AG08396 (cell line): ENCODE data around the gene POGK.
A peak's percentile ranks its signal among the peaks of the same experiment; 100 is the strongest.
"Not testable (repeated sequence)": the region's sequence is repeated elsewhere in the genome, so short reads cannot be mapped to it uniquely, and the experiment has no call there.

ENCODE experiments used
- DNase-seq: peaks from one replicate; pipeline ENCODE4 v3.0.0; 2012; ENCODE audit warnings: low spot score, mixed read lengths

POGK gene, protein sequence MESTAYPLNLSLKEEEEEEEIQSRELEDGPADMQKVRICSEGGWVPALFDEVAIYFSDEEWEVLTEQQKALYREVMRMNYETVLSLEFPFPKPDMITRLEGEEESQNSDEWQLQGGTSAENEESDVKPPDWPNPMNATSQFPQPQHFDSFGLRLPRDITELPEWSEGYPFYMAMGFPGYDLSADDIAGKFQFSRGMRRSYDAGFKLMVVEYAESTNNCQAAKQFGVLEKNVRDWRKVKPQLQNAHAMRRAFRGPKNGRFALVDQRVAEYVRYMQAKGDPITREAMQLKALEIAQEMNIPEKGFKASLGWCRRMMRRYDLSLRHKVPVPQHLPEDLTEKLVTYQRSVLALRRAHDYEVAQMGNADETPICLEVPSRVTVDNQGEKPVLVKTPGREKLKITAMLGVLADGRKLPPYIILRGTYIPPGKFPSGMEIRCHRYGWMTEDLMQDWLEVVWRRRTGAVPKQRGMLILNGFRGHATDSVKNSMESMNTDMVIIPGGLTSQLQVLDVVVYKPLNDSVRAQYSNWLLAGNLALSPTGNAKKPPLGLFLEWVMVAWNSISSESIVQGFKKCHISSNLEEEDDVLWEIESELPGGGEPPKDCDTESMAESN

DNA sequence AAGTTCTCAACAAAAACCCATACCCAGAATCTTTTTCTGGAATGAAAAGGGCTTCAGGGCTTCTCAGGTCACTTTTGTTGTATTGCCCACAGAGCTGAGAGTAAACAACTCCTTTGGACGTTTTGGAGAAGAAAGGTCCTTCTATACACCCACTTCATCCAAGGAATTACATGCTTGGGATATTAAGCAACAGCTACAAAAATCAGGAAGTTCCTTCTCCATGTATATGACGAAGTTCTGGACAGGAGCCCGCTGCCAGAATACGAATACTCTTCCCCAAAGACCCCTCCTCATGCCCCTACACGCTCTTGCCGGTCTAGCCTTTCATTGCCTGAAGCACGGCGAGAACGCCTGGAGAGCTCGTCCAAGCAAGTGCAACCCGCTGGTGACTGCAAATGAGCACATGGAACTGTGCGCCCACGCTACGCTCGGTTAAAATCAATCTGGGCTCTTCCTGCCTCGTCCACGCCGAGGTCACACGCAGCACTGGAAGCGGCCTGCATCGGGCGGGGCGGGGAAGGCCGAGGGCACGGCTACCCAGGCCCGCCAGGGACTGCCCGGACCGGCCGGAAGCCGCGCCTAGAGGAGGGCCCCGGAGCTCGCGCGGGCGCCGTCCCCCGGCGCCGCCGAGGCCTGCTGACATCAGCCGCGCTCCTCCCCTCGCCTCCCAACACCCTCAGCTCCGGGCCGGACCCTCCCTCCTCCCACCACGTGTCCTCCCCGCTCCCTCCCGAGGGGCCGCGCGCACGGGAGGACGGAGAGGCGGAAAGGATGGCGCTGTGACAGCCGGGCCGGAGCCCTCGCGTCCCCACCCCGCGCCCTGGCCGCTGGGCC lies at the start of gene POGK:
POGK (plus strand) TSS at position 710 of the 834 bp plus-strand sequence. CDS start 1,482 bp downstream, outside the sequence.
- DNase-seq: peak; percentile 95

DNA sequence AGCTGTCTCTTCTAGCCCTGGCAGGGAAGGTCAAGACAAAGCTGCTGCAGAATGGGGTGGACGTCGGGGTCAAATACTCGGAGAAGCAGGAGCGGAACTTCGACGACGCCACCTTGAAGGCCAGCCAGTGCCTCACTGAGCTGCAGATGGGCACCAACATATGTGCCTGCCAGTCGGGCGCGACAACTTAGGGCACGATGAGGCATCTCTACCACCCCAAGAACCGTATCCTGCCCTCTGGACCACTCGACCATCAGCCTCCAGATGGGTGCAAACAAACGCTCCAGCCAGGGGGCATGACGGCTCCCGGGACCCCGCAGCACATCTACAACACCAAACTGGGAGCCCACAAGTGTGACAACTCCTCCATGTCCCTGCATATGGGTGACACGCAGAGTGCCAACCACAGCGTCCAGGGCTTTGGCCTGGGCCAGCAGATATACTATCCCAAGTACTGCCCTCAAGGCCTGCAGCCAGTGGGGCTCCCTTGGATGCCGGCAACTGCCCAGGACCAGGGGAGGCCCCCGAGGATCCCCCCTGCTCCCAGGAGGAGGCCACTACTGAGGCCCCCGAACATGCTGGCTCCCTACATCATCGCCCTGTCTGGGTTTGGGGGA lies 42.5 kb upstream of the POGK start:
- DNase-seq: no peak

DNA sequence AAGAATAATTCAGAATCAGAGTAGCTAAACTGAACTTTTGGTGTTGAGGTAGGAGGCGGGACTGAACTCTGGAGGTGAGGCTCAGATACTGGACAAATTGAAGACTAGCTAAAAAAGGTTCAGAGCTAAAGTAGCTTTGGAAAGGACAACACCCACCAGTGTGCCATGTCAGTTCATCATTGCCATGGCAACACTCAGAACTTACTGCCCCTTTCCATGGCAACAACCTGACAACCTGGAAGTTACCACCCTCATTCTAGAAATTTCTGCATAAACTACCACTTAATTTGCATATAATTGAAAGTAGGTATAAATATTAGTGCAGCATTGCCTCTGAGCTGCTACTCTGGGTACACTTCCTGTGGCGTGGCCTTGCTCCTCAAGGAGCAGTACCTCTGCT lies 30.3 kb upstream of the POGK start:
- DNase-seq: no peak

DNA sequence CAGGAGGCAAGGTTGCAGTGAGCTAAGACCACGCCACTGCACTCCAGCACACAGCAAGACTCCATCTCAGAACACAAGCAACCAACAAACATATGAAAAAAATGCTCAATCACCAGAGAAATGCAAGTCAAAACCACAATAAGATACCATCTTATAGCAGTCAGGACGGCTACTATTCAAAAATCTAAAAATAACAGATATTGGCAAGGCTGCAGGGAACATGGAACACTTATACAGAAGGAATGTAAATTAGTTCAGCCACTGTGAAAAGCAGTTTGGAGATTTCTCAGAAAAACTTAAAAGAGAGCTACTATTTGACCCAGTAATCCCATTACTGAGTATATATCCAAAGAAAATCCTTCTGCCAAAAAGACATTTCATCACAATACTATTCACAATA lies 27.6 kb upstream of the POGK start:
- DNase-seq: no peak

DNA sequence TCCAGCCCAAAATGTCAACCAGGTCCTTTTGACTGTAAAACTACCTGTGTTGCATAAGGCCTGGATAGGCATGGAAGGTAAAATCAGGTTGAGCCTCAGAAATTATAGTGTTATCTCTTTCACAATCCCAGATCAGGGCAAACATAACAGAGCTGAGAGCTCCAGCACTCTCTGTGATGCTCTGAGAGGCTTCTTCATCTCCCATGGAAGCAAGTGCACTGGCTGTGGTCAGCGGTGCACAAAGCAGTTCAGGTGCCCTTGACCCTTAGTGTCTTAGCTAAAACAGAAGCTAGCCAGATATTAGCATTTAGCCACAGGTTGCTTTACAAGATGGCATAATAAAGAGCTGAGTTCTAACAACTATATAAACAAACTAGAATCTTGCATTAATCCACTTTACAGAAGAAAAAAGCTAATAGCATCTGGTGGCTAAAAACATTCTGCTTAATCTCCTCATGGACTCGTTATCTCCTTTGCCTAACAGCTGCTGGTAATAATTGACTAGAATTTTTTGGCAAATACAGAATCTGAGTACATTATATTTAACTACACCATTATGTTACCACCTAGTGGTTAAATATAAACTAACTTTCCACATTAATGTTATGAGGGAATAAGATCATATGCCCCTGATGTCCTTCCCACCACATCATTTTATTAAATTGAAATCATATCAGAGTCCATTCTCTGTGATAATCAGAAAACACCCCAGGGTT lies 25.6 kb upstream of the POGK start:
- DNase-seq: no peak

DNA sequence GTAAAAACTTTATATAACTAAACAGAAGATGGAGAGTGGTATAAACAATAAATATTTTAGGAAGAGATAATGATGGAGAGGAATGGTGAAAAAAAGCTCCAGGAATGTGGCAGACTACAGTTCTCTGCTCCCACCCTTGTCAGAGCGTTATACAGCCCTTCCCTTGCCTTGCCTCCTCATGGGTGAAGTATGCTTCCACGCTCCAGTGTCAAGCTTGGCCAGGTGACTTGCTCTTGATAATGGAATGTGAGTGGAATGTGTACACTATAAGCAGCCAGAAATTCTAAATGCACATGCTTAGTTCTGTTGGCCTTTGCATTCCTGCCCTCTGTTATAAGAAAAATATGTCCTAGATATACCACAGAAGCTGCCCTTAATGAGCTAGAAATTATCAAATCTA lies 24.7 kb upstream of the POGK start:
- DNase-seq: peak; percentile 24

DNA sequence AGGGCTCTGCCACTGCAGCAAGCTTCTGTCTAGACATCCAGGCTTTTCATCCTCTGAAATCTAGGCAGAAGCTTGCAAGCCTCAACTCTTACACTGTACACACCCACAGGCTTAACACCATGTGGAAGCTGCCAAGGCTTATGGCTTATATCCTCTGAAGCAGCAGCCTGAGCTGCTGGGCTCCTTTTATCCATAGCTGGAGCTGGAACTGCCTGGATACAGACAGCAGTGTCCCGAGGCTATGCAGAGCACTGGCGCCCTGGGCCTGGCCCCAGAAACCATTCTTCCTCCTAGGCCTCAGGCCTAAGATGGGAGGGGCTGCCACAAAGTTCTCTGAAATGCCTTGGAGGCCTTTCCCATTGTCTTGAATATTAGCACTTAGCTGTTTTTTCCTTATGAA lies 19.3 kb upstream of the POGK start:
- no peak for DNase-seq

DNA sequence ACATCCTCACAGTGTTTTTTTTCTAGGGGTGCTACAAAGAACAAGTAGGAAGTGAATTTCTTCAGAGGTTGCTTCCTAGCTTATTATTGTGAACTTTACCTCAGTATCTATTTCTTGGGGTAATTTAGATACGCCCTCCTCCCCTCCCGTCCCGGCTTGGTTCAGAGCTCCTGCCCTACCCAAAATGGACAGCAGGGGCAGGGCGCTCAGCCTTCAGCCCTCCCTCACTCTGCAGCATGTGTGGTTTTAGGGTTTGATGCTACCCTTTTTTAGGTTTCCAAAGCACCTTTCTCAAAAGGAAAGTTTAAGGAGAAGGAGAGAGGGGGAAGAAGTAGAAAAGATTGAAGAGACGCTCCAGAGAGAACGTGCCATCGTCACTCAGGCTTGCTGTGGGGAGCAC lies 16.9 kb upstream of the POGK start:
- peak; percentile 20 for DNase-seq

DNA sequence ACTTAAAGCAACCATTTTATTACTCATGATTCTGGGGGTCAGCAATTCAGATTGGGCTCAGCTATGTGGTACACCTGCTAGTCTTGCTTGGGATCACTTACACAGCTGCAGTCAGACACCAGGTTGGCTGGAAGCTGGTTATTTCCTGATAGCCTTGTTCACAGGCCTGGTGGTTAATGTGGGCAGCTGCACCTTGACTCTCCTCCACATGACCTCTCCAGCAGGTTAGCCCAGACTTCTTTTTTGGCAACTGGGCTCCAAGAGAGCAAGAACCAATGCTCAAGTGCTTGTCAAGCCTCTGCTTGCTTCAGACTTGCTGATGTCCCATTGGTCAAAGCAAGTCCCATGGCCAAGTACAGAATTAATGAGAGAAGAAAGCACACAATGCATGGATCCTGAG lies 11.8 kb upstream of the POGK start:
- no peak for DNase-seq

DNA sequence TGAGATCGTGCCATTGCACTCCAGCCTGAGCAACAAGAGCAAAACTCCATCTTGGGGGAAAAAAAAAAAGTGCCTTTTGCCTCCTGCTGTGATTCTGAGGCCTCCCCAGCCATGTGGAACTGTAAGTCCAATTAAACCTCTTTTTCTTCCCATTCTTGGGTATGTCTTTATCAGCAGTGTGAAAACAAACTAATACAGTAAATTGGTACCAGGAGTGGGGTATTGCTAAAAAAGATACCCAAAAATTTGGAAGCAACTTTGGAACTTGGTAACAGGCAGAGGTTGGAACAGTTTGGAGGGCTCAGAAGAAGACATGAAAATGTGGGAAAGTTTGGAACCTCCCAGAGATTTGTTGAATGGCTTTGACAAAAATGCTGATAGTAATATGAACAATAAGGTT lies 9.5 kb upstream of the POGK start:
- not testable (repeated sequence) for DNase-seq

DNA sequence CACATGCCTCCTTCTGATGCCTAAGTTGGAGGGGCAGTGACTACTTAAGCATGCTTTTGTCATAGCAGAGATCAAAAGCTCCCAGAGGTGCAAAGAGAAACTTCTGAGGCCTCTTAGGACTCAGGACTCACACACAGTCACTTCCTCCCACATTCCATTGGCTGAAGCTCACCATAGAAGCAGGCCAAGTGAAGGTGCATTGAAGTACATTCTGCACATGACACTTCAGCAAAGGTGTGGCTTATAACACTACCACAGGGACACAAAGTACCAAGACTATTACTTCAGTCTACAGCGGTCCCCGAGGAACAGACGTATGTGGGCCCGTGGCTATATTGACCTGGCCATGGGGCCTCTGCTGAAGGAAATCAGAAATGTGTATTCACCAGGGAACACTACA lies 2.5 kb upstream of the POGK start:
- peak; percentile 21 for DNase-seq

DNA sequence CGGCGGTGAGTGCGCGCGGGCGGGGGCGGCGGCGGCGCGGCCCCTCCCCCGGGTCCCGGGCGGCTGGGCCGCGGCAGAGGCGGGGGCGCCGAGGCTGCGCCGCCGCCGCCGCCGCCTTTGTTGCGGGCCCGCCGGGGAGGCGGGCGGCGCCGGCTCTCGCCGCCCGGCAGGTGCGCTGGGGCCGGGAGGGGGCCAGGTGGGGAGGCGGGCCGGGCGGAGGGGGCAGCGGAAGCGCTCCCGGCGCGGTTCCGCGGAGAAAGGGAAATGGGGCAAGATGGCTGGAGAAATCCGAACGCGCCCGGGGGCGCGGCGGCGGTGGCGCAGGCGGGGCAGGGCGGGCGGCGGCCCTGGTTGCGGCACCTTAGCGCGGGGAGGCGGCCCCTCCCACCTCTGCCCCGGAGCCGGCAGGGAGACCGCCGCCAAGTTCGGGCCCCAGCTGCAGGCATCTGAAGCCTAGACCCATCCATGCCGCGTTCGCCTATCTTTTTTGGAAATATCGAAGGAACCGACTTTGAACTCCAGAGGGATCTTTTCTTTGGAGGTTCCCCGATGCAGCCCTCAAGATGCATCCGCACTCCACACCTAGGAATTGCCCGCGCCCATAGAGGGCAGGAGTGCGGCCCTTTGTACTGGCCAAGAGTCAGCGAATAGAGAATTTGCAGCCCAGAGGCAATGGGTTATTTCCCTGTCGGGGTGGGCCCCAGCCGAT lies 479 bp downstream of the POGK start:
- peak; percentile 67 for DNase-seq

DNA sequence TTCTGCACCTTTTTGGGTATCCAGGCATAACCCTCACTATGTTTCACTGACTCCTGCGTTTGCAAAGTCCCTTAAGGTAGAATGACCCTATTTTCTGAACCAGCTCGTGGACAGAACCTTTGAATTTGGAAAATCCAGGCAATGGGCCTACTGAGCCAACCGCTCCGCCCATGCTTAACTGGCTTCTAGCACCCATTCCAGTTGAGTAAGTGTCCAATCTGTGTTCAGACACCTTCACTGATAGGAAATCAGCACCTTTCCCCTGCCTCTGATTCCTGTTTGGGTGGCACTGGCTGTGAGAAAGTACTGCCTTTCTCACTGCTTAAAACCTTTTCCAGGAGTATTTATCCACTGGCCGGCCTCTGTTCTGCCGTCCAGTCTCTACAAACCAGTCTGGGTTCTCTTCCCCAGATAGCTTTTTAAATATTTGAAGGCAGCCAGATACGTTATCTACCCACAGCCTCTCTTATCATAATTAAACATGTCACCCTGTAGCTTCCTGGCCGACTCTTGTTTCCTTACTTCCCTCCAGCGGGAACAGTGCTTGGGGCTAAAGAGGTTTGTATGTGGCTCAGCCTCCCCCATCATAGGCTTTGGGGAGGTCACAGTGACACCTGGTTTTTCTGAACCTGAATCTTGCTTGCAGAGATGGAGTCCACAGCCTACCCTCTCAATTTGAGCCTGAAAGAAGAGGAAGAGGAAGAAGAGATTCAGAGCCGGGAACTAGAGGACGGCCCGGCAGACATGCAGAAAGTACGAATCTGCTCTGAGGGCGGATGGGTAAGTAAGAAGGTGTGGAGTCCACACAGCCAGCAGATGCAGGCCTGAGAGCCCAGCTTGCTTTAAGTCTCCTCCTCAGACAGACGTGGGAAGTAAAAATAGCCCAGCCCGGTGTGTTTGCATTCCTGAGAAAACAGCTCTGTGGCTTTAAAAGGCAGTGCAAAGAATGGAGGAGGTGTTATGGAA lies 1.3 kb downstream of the POGK start:
- DNase-seq: peak; percentile 43

DNA sequence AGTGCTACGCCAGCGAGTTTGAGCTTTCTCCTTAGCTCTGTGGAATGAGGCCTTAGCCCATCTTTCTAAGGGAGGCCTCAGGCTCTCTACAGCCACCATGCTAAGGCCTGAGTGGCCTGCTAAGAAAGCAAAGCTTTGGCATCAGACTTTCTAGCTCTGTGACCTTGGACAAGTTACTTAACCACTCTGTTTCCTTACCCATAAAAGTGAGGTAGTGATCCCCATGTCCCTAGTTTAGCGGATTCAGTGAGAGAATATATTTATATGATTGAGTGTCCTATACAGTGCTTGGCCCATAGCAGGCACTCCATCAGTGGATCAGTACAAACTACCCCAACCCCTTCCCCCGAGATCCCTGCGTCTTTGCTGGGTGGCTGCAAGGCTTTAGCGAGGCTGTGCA lies 4.0 kb downstream of the POGK start:
- no peak for DNase-seq

DNA sequence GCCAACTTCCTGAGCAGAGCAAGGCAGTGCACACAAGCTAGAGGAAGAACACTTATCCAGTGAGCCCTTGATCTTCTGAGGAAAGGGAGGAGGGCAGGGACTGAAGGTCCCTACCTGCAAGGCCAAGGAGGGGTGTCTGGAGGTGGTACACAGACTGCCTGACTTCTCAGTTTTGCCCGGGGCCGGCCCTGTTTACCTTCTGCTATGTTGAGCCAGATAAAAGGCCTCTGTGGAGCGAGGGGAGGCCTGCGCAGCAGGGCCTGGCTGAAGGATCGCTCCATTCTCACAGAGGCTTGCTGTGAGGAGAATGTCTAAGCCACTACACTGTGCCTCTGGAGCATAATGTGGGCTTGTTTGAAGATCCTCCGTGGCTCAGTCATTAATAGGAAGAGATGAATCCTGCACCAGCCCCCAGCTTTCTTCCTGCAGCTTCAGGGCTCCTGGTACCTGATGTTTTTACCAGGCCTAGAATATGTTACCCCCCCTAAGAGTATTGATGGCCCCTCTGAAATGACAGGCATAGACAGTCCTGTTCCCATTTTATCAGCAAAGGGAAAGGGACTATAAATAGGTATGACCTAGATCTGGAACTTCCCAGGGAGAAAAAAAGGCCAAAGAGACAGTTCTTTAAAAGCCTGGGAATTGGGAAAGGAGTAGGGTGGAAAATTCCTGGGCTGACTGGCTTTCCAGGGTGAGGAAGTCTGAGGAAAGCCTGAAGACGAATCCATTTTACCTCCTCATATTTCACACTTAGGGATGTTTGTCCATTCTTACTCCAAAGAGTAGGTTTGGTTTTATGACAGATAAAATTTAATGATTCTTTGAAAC lies 4.7 kb downstream of the POGK start:
- no peak for DNase-seq

DNA sequence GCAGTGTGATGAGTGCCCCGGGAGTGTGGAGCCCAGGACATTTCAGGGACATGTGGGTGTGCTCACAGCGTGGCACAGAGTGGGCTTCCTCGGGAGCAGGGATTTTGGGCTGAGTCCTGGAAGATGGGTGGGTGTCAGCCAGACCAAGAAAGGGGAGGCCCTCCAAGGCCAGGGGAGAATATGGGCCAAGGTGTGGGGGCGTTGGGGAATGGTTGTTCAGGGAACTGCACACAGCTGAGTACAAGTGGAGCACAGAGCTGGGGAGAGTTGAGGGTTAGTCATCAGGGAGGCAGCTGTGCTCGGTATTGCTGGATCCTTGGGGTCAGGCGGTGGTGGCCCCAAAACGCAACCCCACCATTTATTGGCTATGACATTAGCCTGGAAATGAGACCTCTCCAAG lies 5.5 kb downstream of the POGK start:
- DNase-seq: no peak

DNA sequence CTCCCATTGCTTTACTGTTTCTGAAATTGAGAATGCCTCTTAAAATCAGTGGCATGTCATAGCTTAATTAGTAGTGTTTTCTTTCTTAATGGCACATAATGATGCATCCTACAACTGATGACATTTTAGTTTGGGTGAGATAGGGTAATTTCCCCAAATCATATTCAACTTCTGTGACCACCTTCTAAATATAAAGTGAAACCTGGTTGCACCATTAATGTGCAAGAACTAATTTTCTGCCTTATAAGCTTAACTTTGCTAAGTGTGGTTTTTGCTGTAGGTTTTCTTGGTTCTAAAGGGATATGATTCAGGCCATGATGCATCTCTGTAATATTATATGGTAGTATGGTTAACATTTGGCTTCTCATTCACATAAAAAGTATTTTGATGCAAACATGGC lies 8.9 kb downstream of the POGK start:
- no peak for DNase-seq

DNA sequence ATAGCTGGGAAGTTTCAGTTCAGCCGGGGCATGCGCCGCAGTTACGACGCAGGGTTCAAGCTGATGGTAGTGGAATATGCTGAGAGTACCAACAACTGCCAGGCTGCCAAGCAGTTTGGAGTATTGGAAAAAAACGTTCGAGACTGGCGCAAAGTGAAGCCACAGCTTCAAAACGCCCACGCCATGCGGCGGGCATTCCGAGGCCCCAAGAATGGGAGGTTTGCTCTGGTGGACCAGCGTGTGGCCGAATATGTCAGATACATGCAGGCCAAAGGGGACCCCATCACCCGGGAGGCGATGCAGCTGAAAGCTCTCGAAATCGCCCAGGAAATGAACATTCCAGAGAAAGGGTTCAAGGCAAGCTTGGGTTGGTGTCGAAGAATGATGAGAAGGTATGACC lies 9.9 kb downstream of the POGK start:
- DNase-seq: no peak

DNA sequence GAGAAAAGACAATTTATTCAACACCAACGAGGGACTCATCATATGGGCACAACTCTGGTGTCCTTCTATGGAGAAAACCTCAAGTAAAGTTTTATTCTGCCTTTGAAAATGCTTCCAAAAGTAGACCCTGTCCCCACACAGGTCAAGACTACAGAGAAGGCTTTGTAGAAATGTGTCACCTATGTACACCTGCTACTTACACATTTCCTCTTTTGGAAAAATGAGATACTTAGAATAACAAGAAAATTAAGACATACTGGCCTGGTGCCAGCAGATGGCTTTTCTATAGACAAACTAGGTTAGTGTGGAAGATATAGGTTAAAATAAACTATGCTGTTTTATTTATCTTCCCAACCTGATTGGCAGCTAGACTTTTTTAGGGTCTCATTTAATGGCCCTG lies 13.6 kb downstream of the POGK start:
- no peak for DNase-seq
